ENCODE measurements around the gene TRIB2.

TRIB2 gene

DNA sequence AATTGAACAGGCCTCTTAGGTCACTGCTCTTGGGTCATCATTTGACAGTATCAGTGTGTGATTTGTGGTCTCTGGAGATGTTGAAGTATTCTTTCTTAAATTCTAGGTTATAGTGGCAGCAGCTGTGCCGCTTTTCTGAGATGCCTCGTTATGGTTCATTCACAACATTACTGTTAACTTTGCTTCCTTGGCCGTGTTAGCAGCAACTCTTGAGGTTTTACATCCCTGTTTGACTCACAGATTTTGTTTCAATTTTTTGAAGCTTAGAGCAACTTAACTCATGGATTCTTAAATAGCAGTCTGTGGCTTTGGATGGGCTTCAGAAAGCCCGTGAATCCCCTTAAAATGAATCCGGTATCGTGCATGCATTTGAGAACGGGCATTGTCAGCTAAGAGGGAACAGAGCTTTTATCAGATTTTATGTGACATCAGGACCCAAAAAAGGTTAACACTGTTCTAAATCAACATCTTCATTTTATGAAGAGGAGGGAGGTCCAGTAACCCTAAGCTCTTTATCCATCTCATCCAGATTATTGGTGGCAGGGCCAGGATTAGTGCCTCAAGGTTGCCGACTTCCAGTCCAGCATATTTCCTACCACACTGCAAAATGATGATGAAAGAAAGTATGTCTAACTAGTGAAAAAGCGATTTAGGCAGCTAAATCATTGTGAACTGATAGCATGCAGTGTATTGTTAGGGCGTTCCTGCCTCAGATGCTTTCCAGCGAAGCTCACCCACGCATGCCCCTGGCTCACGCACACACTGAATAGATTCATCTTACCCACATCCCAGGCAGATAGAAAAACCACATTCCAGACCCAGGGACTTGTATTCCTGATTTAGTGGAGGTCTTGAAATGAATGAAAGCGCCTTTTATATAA, 5.1 kb downstream of the TRIB2 start:
- no peak for DNase-seq

GRCh38 chr2:12722447-12723316, 5.9 kb downstream of the TRIB2 start:
- no peak for DNase-seq

DNA sequence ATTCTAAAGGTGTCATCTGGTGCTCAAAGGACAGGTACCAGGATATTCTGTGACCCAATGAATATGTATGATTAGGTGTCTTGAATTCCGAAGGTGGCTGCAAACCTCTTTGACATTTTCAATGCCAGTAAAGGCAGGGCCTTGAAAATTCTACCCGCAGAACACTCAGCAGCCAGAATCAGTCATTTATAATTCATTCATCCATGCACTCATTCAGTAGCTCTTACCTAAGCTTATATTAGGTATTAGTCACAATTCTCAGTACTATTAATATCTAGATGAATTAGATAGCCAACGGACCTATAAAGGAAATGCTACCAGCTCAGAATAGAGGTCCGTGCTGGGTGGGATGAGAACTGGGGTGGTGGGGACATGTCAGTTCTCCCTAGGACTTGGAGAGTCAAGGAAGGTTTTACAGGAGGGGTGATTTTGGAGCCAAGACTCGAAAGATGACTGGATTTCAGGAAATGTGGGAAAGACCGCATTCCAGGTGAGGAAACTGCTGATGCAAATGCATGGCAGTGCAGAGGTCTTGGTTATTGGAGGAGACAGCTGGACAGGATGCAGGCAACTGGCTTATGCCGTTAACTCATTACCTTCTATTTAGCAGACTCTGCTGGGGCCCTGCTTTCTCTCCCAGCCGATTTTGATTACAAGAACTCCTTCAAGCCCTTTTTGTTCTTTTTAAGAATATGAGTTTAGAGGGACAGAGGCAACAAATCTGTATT, 7.2 kb downstream of the TRIB2 start:
- no peak for DNase-seq

- no peak for DNase-seq
These were observed 8.8 kb downstream of the TRIB2 start for GRCh38 chr2:12725233-12726187.

- no peak for DNase-seq
These were observed 9.5 kb downstream of the TRIB2 start for GRCh38 chr2:12726271-12726670.

GRCh38 chr2:12727065-12727464, 10.3 kb downstream of the TRIB2 start:
- DNase-seq, result no peak

DNA sequence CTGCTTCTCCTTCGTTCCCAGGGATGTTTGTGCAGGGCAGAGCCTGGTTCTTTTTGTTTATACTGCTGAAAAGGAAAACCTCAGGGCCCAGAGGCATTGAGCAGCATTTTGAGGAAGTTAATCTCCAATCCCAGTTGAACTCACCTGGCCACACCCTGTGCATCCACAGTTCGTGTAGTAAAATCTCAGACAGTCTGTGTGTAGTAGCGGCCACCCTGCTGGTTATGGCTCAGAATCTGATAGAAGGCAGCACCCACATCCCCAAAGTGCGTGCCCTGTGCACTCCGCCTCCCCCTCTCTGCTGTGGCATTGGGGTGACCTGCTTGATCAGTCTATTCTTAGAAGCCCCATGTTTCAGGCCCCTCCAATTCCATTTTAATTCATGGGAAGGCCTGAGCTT, 10.9 kb downstream of the TRIB2 start:
- no peak for DNase-seq

DNA sequence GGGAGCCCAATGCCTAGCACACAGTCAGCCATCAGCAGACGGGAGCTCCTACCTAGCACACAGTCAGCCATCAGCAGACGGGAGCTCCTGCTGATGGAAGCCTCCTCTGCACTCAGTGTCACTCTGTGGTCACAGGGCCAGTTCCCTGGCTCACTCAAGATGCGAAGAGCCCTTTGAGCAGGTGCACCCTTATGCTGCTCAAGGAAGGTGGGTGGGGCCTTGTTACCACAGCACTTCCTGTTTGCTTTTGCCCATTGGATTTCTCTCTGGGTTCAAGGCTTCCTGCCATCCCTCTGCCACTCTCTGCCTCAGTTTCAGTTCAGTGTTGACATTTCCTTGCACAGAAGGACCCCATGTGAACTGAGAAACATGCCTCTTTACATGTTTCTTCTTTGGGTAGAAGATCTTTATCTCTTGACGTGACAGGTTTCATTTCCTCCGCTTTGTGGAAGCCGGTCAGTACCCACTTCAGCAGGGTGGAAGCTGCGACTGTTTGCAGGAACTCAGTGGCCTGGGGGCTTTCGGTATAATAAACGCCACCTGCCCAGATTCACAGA, 11.6 kb downstream of the TRIB2 start:
- DNase-seq, result no peak

GRCh38 chr2:12730265-12730664, 13.5 kb downstream of the TRIB2 start:
- no peak for DNase-seq

GRCh38 chr2:12731701-12732280, 15.1 kb downstream of the TRIB2 start:
- no peak for DNase-seq

GRCh38 chr2:12732651-12733050, 15.9 kb downstream of the TRIB2 start:
- no peak for DNase-seq

GRCh38 chr2:12733846-12734245, 17.1 kb downstream of the TRIB2 start:
- no peak for DNase-seq

DNA sequence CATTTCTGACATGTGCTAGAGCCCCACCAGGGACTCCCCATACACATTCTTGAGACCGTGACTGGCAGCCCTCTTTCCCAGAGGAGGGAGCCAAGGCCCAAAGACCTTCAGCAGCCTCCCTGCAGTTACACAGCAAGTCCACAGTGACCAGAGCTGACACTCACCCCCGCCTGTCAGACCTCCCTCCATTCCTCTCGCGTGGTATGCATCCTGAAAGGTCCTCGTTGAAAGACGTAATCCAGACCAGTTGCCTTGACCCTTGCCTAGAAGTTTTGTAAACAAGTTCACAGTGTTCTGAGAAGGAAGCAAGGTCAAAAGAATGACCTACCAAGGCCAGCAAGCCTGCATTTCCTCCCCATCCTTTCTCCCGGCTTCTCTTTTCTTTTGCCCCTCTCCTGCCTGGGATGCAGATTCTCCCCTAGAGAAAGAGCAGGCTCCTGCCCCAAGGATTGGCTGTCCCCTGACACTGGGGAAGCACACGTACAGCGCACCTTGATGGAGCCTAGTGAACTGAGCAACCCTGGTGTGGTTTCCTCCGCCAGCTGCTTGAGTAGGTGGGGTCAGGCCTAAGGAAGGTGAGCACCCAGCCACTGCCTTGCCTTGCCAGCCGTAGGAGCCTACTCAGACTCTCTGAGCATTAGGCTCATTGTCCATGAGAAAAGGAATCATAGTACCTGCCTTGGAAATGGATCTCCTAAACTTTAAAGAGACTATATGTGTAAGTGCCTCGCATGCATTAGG, 18.3 kb downstream of the TRIB2 start:
- no peak for DNase-seq

DNA sequence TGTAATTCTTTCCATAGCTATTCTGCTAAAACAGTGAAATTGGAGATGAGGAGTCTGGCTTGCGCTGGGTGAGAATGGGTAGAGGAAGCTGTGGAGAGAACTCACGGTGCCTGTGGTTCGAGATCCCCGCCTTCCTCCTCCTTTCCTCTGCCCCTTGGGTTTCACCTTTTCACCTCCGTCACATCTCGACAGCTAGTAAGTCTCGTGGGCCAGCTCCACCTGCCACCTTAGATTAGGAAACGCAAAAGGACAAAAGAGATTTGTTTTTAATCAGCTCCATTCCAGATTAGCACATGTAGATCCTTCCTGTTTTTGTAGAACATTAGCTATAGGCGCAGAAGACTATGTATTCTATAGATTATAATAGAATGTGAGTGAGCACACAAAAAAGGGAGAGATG, 20.6 kb downstream of the TRIB2 start:
- no peak for DNase-seq

DNA sequence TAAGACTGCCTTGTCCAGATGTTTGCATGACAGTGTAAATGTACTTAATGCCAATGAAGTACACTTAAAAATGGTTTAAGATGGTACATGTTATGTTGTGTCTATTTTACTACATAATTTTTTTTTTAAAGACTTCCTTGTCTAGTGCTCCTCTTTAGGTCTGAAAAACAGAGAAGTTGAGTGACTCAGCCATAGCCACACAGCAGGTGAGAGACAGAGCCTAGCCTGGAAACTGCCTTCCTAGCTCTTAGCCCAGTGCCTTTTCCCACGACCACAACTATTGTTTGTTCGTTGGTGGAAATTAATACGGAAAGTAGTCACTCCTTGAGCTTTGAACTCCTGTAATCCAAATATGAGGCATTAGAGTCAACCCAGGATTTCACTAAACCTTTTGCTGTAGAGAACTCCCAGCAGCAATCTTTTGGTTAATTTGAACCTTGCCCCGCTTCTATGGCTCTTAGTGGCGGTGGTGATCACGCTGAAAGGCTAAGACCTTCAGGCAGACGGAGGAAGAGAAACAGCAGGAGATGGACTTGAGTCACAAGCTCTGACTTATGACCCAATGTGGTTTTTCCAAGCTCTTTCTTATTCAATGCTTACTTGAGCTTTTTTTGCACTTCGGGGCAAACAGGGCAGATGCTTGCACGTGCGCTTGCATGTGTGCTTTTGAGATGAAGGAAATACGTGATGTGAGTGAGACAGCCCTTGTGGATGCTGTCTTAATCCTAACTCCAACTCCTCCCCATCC, 21.2 kb downstream of the TRIB2 start:
- DNase-seq, result no peak

- no peak for DNase-seq
These were observed 23.1 kb downstream of the TRIB2 start for GRCh38 chr2:12739721-12740254.

GRCh38 chr2:12741380-12741779, 24.6 kb downstream of the TRIB2 start:
- no peak for DNase-seq

DNA sequence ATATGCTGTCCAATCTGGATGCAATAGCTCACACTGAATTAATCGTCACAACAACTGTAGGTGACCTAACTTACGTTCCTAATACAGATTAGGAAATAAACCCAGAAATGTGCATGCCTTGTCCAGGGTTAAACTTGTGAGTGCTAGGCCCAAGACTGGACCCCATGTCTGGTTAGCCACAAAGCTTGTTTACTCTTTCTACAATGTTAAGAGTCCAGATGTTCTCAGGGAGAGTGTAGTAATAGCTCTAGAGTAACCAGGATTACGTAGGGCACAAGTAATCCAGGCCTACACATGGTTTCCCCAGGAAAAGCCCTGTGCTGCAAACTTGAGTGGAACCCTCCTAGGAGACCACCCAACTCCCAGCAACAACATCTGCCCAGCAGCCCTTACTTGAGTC, 26.2 kb downstream of the TRIB2 start:
- DNase-seq, result no peak

GRCh38 chr2:12750166-12750905, 33.6 kb downstream of the TRIB2 start:
- no peak for DNase-seq
